KMS-11 (cell line): ENCODE measurements around the gene FBXW8.

Experiments
- H2AFZ ChIP-seq: fragments of 200-600 bp; sonication (generic); 2 replicates; pipeline ENCODE4 v1.6.1; 2016; ENCODE audit warnings: antibody characterized with exemption, mixed run types, low read depth
- H3K27ac ChIP-seq: fragments of 200-600 bp; sonication (generic); 2 replicates; pipeline ENCODE4 v1.6.1; 2016; ENCODE audit warnings: mild to moderate bottlenecking, mixed run types
- H3K27me3 ChIP-seq: fragments of 200-600 bp; sonication (generic); 2 replicates; pipeline ENCODE4 v1.6.1; 2017; ENCODE audit warnings: mild to moderate bottlenecking, low read depth, mixed run types, moderate library complexity; ENCODE audit not compliant: insufficient read depth
- H3K36me3 ChIP-seq: fragments of 200-600 bp; sonication (generic); 2 replicates; pipeline ENCODE4 v1.6.1; 2017; ENCODE audit warnings: mild to moderate bottlenecking, mixed run types; ENCODE audit not compliant: insufficient read depth
- H3K4me1 ChIP-seq: fragments of 200-600 bp; sonication (generic); 2 replicates; pipeline ENCODE4 v1.6.1; 2016; ENCODE audit warnings: mild to moderate bottlenecking, low read depth, mixed run types; ENCODE audit not compliant: poor library complexity, severe bottlenecking
- H3K4me2 ChIP-seq: fragments of 200-600 bp; sonication (generic); 2 replicates; pipeline ENCODE4 v1.7.0; 2016; ENCODE audit warnings: mild to moderate bottlenecking, mixed run types
- H3K4me3 ChIP-seq: fragments of 200-600 bp; sonication (generic); IDR thresholded peaks from 2 replicates; pipeline ENCODE4 v1.6.1; 2017; ENCODE audit warnings: low read depth, low read length, mixed read lengths; ENCODE audit not compliant: insufficient read depth
- H3K79me2 ChIP-seq: fragments of 200-600 bp; sonication (generic); 2 replicates; pipeline ENCODE4 v1.6.1; 2016; ENCODE audit warnings: low read depth, mixed run types; ENCODE audit not compliant: insufficient read depth
- H3K9ac ChIP-seq: fragments of 200-600 bp; sonication (generic); 2 replicates; pipeline ENCODE4 v1.6.1; 2016; ENCODE audit warnings: mild to moderate bottlenecking, mixed run types
- H4K20me1 ChIP-seq: fragments of 200-600 bp; sonication (generic); 2 replicates; pipeline ENCODE4 v1.6.1; 2016; ENCODE audit warnings: mild to moderate bottlenecking, mixed run types; ENCODE audit not compliant: insufficient read depth
- TF ChIP-seq, protein P1 (sequence below): fragments of 200-600 bp; sonication (generic); conservative IDR thresholded peaks from 2 replicates; pipeline ENCODE4 v1.6.1; 2017; ENCODE audit warnings: low read depth, mild to moderate bottlenecking, antibody characterized with exemption, low read length, moderate library complexity, mixed read lengths

The FBXW8 gene

DNA sequence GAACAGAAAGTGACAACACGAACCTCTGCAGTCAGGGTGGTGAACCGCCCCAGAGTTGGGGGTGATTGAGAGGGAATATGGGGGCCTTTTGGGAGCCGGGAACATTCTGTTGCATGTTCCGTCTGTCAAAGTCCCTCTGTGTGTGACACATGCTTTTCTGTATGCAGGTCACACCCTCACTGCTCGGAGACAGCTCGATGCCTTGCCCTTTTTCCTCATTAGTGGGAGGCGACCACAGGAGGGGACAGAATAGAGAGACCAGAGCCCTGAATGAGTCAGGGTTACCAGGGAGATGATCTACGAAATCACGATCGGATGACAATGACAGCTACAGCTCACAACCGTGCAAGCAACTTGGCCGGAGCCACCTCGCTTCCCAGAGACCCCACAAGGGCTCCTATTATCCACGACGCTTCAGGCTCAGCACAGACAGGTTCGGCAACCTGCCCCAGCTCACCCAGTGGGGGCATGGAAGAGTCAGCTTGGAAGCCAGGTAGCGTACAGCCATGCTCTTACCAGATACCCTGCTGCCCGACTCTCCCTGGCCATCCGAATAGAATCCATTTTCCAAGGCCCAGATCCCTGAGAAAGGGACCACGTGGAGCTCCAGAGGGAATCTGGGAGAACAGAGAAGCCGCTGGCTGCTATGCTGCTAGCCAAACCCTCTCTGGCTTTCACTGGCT is 149.6 kb downstream of the FBXW8 start:
- no peaks in the 10 kb centered on the region for H3K27me3 ChIP-seq
- H3K9ac ChIP-seq = no peak overlapping the region
- H2AFZ ChIP-seq = no peak overlapping the region
- no peaks in the 10 kb centered on the region for H4K20me1 ChIP-seq
- no peaks in the 10 kb centered on the region for H3K79me2 ChIP-seq
- TF ChIP-seq, protein P1, sequence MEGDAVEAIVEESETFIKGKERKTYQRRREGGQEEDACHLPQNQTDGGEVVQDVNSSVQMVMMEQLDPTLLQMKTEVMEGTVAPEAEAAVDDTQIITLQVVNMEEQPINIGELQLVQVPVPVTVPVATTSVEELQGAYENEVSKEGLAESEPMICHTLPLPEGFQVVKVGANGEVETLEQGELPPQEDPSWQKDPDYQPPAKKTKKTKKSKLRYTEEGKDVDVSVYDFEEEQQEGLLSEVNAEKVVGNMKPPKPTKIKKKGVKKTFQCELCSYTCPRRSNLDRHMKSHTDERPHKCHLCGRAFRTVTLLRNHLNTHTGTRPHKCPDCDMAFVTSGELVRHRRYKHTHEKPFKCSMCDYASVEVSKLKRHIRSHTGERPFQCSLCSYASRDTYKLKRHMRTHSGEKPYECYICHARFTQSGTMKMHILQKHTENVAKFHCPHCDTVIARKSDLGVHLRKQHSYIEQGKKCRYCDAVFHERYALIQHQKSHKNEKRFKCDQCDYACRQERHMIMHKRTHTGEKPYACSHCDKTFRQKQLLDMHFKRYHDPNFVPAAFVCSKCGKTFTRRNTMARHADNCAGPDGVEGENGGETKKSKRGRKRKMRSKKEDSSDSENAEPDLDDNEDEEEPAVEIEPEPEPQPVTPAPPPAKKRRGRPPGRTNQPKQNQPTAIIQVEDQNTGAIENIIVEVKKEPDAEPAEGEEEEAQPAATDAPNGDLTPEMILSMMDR = no peak
- H3K36me3 ChIP-seq = no peaks in the 10 kb centered on the region
- no peak overlapping the region for H3K4me3 ChIP-seq
- no peak overlapping the region for H3K27ac ChIP-seq
- H3K4me2 ChIP-seq = no peak overlapping the region
- H3K4me1 ChIP-seq = no peaks in the 10 kb centered on the region

DNA sequence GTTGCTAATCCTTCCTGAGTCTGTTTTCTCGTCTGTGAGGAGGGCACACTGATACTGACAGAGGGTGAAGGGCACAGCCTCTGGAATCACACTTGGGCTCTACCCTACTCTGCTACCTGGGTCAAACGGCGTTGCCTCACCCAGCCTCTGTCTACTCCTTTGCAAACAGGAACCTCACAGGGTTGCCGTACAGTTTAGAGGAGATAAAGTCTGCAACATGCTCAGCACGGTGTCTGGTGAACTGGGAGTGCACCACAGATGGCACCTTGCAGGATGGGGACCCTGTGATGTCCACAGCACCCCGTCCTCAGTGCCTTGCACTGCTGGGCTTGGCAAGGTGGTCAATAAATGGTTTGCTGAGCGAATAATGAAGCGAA is 150.2 kb downstream of the FBXW8 start:
- TF ChIP-seq, protein P1 = no peak
- H3K4me1 ChIP-seq = no peaks in the 10 kb centered on the region

DNA sequence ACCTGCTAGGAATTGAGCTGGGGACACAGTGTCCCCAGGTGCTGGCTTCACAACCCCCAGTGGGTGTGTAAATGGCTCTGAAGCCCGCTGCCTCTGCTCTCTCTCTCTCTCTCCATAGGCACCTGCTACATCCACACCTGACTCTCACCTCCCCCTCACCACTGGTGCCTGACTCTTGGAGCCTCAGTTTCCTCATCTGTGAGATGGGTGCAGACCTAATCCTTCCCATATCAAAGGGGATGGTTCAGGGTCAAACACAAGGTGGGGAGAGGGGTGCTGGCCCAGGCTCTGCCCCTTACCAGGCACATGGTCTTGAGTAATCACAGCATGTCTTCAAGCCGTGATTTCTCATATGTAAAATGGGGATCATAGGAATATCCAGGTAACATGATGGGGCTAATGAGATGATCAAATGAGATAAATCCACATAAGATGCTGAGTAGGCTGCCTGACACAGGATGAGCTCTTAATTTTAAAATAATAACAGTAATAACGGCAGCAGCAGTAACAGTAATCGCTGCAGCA is 150.9 kb downstream of the FBXW8 start:
- H2AFZ ChIP-seq = no peak overlapping the region
- H3K4me2 ChIP-seq = no peak overlapping the region
- TF ChIP-seq, protein P1 = no peak
- H3K27ac ChIP-seq = no peak overlapping the region
- H4K20me1 ChIP-seq = no peaks in the 10 kb centered on the region
- H3K79me2 ChIP-seq = no peaks in the 10 kb centered on the region
- no peak overlapping the region for H3K9ac ChIP-seq
- no peak overlapping the region for H3K4me3 ChIP-seq
- no peaks in the 10 kb centered on the region for H3K27me3 ChIP-seq
- H3K4me1 ChIP-seq = no peaks in the 10 kb centered on the region
- H3K36me3 ChIP-seq = no peaks in the 10 kb centered on the region

More for the DNA sequence above, 150.2 kb downstream of the FBXW8 start:
- H3K27me3 ChIP-seq = no peaks in the 10 kb centered on the region
- H3K36me3 ChIP-seq = no peaks in the 10 kb centered on the region
- no peak overlapping the region for H3K4me3 ChIP-seq
- no peak overlapping the region for H3K4me2 ChIP-seq
- no peaks in the 10 kb centered on the region for H3K79me2 ChIP-seq
- H2AFZ ChIP-seq = no peak overlapping the region
- no peak overlapping the region for H3K9ac ChIP-seq
- H4K20me1 ChIP-seq = no peaks in the 10 kb centered on the region
- H3K27ac ChIP-seq = no peak overlapping the region

DNA sequence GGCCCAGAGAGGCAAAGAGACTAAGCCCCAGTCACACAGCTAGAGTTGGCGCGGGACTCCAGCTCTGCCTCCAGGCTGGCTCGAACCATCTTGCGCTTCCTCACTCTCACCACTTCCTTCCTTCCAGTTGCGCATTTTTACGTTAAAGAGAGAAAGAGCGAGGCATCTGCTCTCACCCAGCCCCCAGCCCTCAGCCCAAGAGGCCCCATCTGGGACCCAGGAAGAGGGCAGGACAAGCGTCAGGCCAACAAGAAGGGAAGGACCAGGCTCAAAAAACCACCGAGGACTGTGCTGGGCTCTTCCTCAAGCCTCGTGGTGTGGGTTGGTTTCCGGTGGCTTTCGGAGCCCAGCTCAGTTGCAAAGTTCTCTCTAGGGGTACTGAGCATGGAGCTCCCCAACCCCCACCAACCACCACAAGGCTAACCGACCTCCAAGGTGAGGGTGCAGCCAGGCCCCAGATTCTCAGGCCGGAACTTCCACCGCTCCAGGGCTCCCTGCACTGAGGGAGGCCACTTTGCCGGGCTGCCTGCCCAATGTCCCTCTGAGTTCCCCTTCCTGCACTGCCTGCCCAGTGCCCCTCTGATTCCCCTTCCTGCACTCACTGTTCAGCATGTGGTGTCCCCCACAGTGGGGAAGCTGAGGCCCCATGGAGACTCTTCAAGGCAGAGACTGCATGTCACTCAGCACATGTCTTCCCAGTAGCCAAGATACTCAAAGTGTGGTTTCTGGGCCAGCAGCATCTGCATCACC is 152.6 kb downstream of the FBXW8 start:
- no peaks in the 10 kb centered on the region for H3K36me3 ChIP-seq
- H3K9ac ChIP-seq = no peak overlapping the region
- H3K4me2 ChIP-seq = no peak overlapping the region

More for the DNA sequence above, 152.6 kb downstream of the FBXW8 start:
- Histone ChIP-seq H3K4me3 (no peak overlapping the region), H3K79me2 (no peaks in the 10 kb centered on the region), H2AFZ (no peak overlapping the region), H4K20me1 (no peaks in the 10 kb centered on the region), H3K4me1 (no peaks in the 10 kb centered on the region), H3K27me3 (no peaks in the 10 kb centered on the region), H3K27ac (no peak overlapping the region)
- TF ChIP-seq, protein P1 = no peak
